Measurements from ENCODE around the gene NOX3. TPM values are rescaled to one million over a fixed set of nuclear protein-coding genes. Genes with fewer than 3 reads are reported as not detected.
A peak's percentile ranks its signal among the peaks of the same experiment; 100 is the strongest.
"Not testable (repeated sequence)": the region's sequence is repeated elsewhere in the genome, so short reads cannot be mapped to it uniquely, and the experiment has no call there.

Gene NOX3
- total RNA-seq, 2 donors from 2014 or later, result not detected

- Mint-ChIP-seq H3K9me3 (no peaks in the 10 kb centered on the region), H3K4me3 (no peak overlapping the region), H3K27me3 (ENCODE audit: low read depth) (no peaks in the 10 kb centered on the region), H3K4me1 (ENCODE audit: low read depth) (peaks cover 12% of the 10 kb centered on the region), H3K27ac (no peak overlapping the region), H3K36me3 (ENCODE audit: insufficient read depth in 2 of 2) (no peaks in the 10 kb centered on the region)
- DNase-seq (no peak), ATAC-seq (replicated peaks in 1 of 2) (no peak)
Observed at GRCh38 chr6:155380666-155381332, 74.8 kb downstream of the NOX3 start.

GRCh38 chr6:155378724-155379123 lies 76.9 kb downstream of the NOX3 start:
- DNase-seq (no peak), ATAC-seq (replicated peaks in 1 of 2) (no peak)
- H3K27me3 Mint-ChIP-seq (ENCODE audit: low read depth), result no peaks in the 10 kb centered on the region
- no peaks in the 10 kb centered on the region for H3K36me3 Mint-ChIP-seq (ENCODE audit: insufficient read depth in 2 of 2)
- H3K27ac Mint-ChIP-seq, result no peak overlapping the region
- H3K9me3 Mint-ChIP-seq, result no peaks in the 10 kb centered on the region
- H3K4me3 Mint-ChIP-seq, result no peak overlapping the region
- peaks cover 12% of the 10 kb centered on the region for H3K4me1 Mint-ChIP-seq (ENCODE audit: low read depth)

- peaks cover under 1% of the 10 kb centered on the region for H3K27me3 Mint-ChIP-seq (ENCODE audit: low read depth)
- peaks cover 12% of the 10 kb centered on the region for H3K4me1 Mint-ChIP-seq (ENCODE audit: low read depth)
- no peak for DNase-seq
- H3K4me3 Mint-ChIP-seq, result no peak overlapping the region
- H3K9me3 Mint-ChIP-seq, result no peaks in the 10 kb centered on the region
- H3K27ac Mint-ChIP-seq, result no peak overlapping the region
- ATAC-seq (replicated peaks in 1 of 2), result no peak
- H3K36me3 Mint-ChIP-seq (ENCODE audit: insufficient read depth in 2 of 2), result no peaks in the 10 kb centered on the region
Observed at GRCh38 chr6:155378276-155378675, 77.4 kb downstream of the NOX3 start.

GRCh38 chr6:155377061-155377460 lies 78.6 kb downstream of the NOX3 start:
- no peak for DNase-seq
- peaks cover 12% of the 10 kb centered on the region for H3K4me1 Mint-ChIP-seq (ENCODE audit: low read depth)
- H3K9me3 Mint-ChIP-seq, result no peaks in the 10 kb centered on the region
- no peak overlapping the region for H3K27ac Mint-ChIP-seq
- peaks cover 8% of the 10 kb centered on the region for H3K27me3 Mint-ChIP-seq (ENCODE audit: low read depth)
- H3K4me3 Mint-ChIP-seq, result no peak overlapping the region
- no peak for ATAC-seq (replicated peaks in 1 of 2)
- no peaks in the 10 kb centered on the region for H3K36me3 Mint-ChIP-seq (ENCODE audit: insufficient read depth in 2 of 2)

GRCh38 chr6:155375801-155376200 lies 79.8 kb downstream of the NOX3 start:
- H3K27ac Mint-ChIP-seq, result no peak overlapping the region
- H3K27me3 Mint-ChIP-seq (ENCODE audit: low read depth), result peaks cover 8% of the 10 kb centered on the region
- no peaks in the 10 kb centered on the region for H3K36me3 Mint-ChIP-seq (ENCODE audit: insufficient read depth in 2 of 2)
- no peaks in the 10 kb centered on the region for H3K9me3 Mint-ChIP-seq
- DNase-seq (no peak), ATAC-seq (replicated peaks in 1 of 2) (no peak)
- H3K4me1 Mint-ChIP-seq (ENCODE audit: low read depth), result peaks cover 5% of the 10 kb centered on the region
- no peak overlapping the region for H3K4me3 Mint-ChIP-seq

GRCh38 chr6:155374681-155375080 lies 81.0 kb downstream of the NOX3 start:
- DNase-seq, result no peak
- H3K27me3 Mint-ChIP-seq (ENCODE audit: low read depth), result peaks cover 16% of the 10 kb centered on the region
- H3K9me3 Mint-ChIP-seq, result no peaks in the 10 kb centered on the region
- H3K4me3 Mint-ChIP-seq, result no peak overlapping the region
- ATAC-seq (replicated peaks in 1 of 2), result no peak
- no peaks in the 10 kb centered on the region for H3K36me3 Mint-ChIP-seq (ENCODE audit: insufficient read depth in 2 of 2)
- no peak overlapping the region for H3K27ac Mint-ChIP-seq
- H3K4me1 Mint-ChIP-seq (ENCODE audit: low read depth), result peaks cover 5% of the 10 kb centered on the region

GRCh38 chr6:155373276-155373675 lies 82.4 kb downstream of the NOX3 start:
- DNase-seq (no peak), ATAC-seq (replicated peaks in 1 of 2) (no peak)
- Mint-ChIP-seq H3K4me3 (no peak overlapping the region), H3K36me3 (ENCODE audit: insufficient read depth in 2 of 2) (no peaks in the 10 kb centered on the region), H3K9me3 (no peaks in the 10 kb centered on the region), H3K27ac (peak overlapping the region; percentile 63), H3K4me1 (ENCODE audit: low read depth) (no peaks in the 10 kb centered on the region), H3K27me3 (ENCODE audit: low read depth) (peaks cover 16% of the 10 kb centered on the region)

GRCh38 chr6:155372256-155372655 lies 83.4 kb downstream of the NOX3 start:
- Mint-ChIP-seq H3K9me3 (no peaks in the 10 kb centered on the region), H3K4me3 (no peak overlapping the region), H3K36me3 (ENCODE audit: insufficient read depth in 2 of 2) (no peaks in the 10 kb centered on the region), H3K27me3 (ENCODE audit: low read depth) (peaks cover 16% of the 10 kb centered on the region), H3K27ac (no peak overlapping the region), H3K4me1 (ENCODE audit: low read depth) (no peaks in the 10 kb centered on the region)
- ATAC-seq (replicated peaks in 1 of 2) (no peak), DNase-seq (no peak)

GRCh38 chr6:155371230-155371629 lies 84.4 kb downstream of the NOX3 start:
- Mint-ChIP-seq H3K4me1 (ENCODE audit: low read depth) (no peaks in the 10 kb centered on the region), H3K27me3 (ENCODE audit: low read depth) (peaks cover 16% of the 10 kb centered on the region), H3K4me3 (no peak overlapping the region), H3K36me3 (ENCODE audit: insufficient read depth in 2 of 2) (no peaks in the 10 kb centered on the region), H3K9me3 (peaks cover 0 to 2% of the 10 kb centered on the region in 2 donors), H3K27ac (no peak overlapping the region)
- DNase-seq (no peak), ATAC-seq (replicated peaks in 1 of 2) (no peak)

- H3K27ac Mint-ChIP-seq, result peak overlapping the region; percentile 36
- no peak for DNase-seq
- ATAC-seq (replicated peaks in 1 of 2), result no peak
- H3K27me3 Mint-ChIP-seq (ENCODE audit: low read depth), result peaks cover 8% of the 10 kb centered on the region
- no peaks in the 10 kb centered on the region for H3K4me1 Mint-ChIP-seq (ENCODE audit: low read depth)
- H3K36me3 Mint-ChIP-seq (ENCODE audit: insufficient read depth in 2 of 2), result no peaks in the 10 kb centered on the region
- no peak overlapping the region for H3K4me3 Mint-ChIP-seq
- H3K9me3 Mint-ChIP-seq, result peaks cover 0 to 2% of the 10 kb centered on the region in 2 donors
Observed at GRCh38 chr6:155366325-155366724, 89.3 kb downstream of the NOX3 start.

GRCh38 chr6:155364844-155365437 lies 90.7 kb downstream of the NOX3 start:
- H3K36me3 Mint-ChIP-seq (ENCODE audit: insufficient read depth in 2 of 2), result no peaks in the 10 kb centered on the region
- no peak for DNase-seq
- H3K4me3 Mint-ChIP-seq, result no peak overlapping the region
- peaks cover 0 to 2% of the 10 kb centered on the region in 2 donors for H3K9me3 Mint-ChIP-seq
- H3K4me1 Mint-ChIP-seq (ENCODE audit: low read depth), result no peaks in the 10 kb centered on the region
- H3K27ac Mint-ChIP-seq, result peak overlapping the region; percentile 17
- H3K27me3 Mint-ChIP-seq (ENCODE audit: low read depth), result peaks cover 2% of the 10 kb centered on the region
- ATAC-seq (replicated peaks in 1 of 2), result no peak

- H3K36me3 Mint-ChIP-seq (ENCODE audit: insufficient read depth in 2 of 2); H3K4me1 Mint-ChIP-seq (ENCODE audit: low read depth); DNase-seq; H3K27me3 Mint-ChIP-seq (ENCODE audit: low read depth); ATAC-seq (replicated peaks in 1 of 2); H3K9me3 Mint-ChIP-seq; H3K27ac Mint-ChIP-seq; H3K4me3 Mint-ChIP-seq: not testable (repeated sequence)
Observed at GRCh38 chr6:155364021-155364420, 91.6 kb downstream of the NOX3 start.

- H3K9me3 Mint-ChIP-seq; H3K27ac Mint-ChIP-seq; ATAC-seq (replicated peaks in 1 of 2); H3K4me3 Mint-ChIP-seq; DNase-seq; H3K36me3 Mint-ChIP-seq (ENCODE audit: insufficient read depth in 2 of 2); H3K4me1 Mint-ChIP-seq (ENCODE audit: low read depth); H3K27me3 Mint-ChIP-seq (ENCODE audit: low read depth): not testable (repeated sequence)
Observed at GRCh38 chr6:155362968-155363632, 92.5 kb downstream of the NOX3 start.

Measured in activated T-cell treated with anti-CD3 and anti-CD28 coated beads, Interleukin-2, amount 50 U/mL, for 72 hours (primary cell).